ENCODE results near the gene FBXL12.
"Not testable (repeated sequence)": the region's sequence is repeated elsewhere in the genome, so short reads cannot be mapped to it uniquely, and the experiment has no call there.

The FBXL12 gene

GRCh38 chr19:9784163-9784496 lies 34.7 kb downstream of the FBXL12 start:
- H3K27ac ChIP-seq (ENCODE audit: low read length, poor library complexity, severe bottlenecking): peak overlapping the region; percentile 99
- H3K14ac ChIP-seq (ENCODE audit: low read length in 2 of 2); DNase-seq; H2BK15ac ChIP-seq (ENCODE audit: low read depth, poor library complexity, severe bottlenecking); H2AFZ ChIP-seq (ENCODE audit: low read depth, low read length); H2BK120ac ChIP-seq (ENCODE audit: low read depth, low read length); H4K8ac ChIP-seq (ENCODE audit: low read length); H3K4ac ChIP-seq (ENCODE audit: low read depth in 1 of 2, low read length in 2 of 2); H3K18ac ChIP-seq (ENCODE audit: low read depth in 1 of 2, low read length in 2 of 2); H3K23ac ChIP-seq (ENCODE audit: low read length in 2 of 2); H3K9me3 ChIP-seq (ENCODE audit: control insufficient read depth, low read length); H3K36me3 ChIP-seq (ENCODE audit: control insufficient read depth in 1 of 2, insufficient read depth in 2 of 2, low read depth in 1 of 2, low read length in 2 of 2); H3K27me3 ChIP-seq (ENCODE audit: control insufficient read depth in 1 of 2, insufficient read depth in 1 of 2, low read length in 2 of 2); H2BK12ac ChIP-seq (ENCODE audit: low read length in 2 of 2): not testable (repeated sequence)
- H3K79me1 ChIP-seq (replicated peaks; ENCODE audit: low read length, poor library complexity, severe bottlenecking): peaks cover 22% of the 10 kb centered on the region
- 76% methylated on average over 6 of the region's 6 CpGs for WGBS
- H2AK5ac ChIP-seq (ENCODE audit: low read length, severe bottlenecking): peak overlapping the region; percentile 88
- peak overlapping the region; percentile 66 for H3K4me2 ChIP-seq (ENCODE audit: low read length, poor library complexity, severe bottlenecking)
- peaks cover 16% of the 10 kb centered on the region for H3K4me1 ChIP-seq (ENCODE audit: control insufficient read depth, insufficient read depth, low read depth, low read length)
- H3K4me3 ChIP-seq (ENCODE audit: insufficient read depth in 1 of 2, low read depth in 1 of 2, low read length in 2 of 2): peak overlapping the region in 1 of 2 experiments; percentile 74
- peak overlapping the region; percentile 12 for H4K91ac ChIP-seq (ENCODE audit: low read length)
- H2BK5ac ChIP-seq (ENCODE audit: low read depth, low read length, poor library complexity, severe bottlenecking): peak overlapping the region; percentile 62
- peak overlapping the region; percentile 82 for H3K9ac ChIP-seq (ENCODE audit: low read length)

GRCh38 chr19:9782338-9782737 lies 36.5 kb downstream of the FBXL12 start:
- H3K18ac ChIP-seq (ENCODE audit: low read depth in 1 of 2, low read length in 2 of 2): no peak overlapping the region
- DNase-seq: no peak
- H3K27me3 ChIP-seq (ENCODE audit: control insufficient read depth in 1 of 2, insufficient read depth in 1 of 2, low read length in 2 of 2): no peaks in the 10 kb centered on the region
- H3K4me2 ChIP-seq (ENCODE audit: low read length, poor library complexity, severe bottlenecking): no peak overlapping the region
- no peak overlapping the region for H3K9ac ChIP-seq (ENCODE audit: low read length)
- no peak overlapping the region for H2BK12ac ChIP-seq (ENCODE audit: low read length in 2 of 2)
- H3K4ac ChIP-seq (ENCODE audit: low read depth in 1 of 2, low read length in 2 of 2): no peak overlapping the region
- no peak overlapping the region for H2BK5ac ChIP-seq (ENCODE audit: low read depth, low read length, poor library complexity, severe bottlenecking)
- peak overlapping the region; percentile 36 for H2BK15ac ChIP-seq (ENCODE audit: low read depth, poor library complexity, severe bottlenecking)
- H3K27ac ChIP-seq (ENCODE audit: low read length, poor library complexity, severe bottlenecking): no peak overlapping the region
- WGBS: 92% methylated on average over 2 of the region's 2 CpGs
- H3K79me1 ChIP-seq (replicated peaks; ENCODE audit: low read length, poor library complexity, severe bottlenecking): peaks cover 22% of the 10 kb centered on the region
- H3K4me1 ChIP-seq (ENCODE audit: control insufficient read depth, insufficient read depth, low read depth, low read length): peaks cover 16% of the 10 kb centered on the region
- H4K91ac ChIP-seq (ENCODE audit: low read length): no peak overlapping the region
- H3K14ac ChIP-seq (ENCODE audit: low read length in 2 of 2): no peak overlapping the region
- no peak overlapping the region for H4K8ac ChIP-seq (ENCODE audit: low read length)
- no peak overlapping the region for H3K4me3 ChIP-seq (ENCODE audit: insufficient read depth in 1 of 2, low read depth in 1 of 2, low read length in 2 of 2)
- H2AFZ ChIP-seq (ENCODE audit: low read depth, low read length): no peak overlapping the region
- no peak overlapping the region for H2AK5ac ChIP-seq (ENCODE audit: low read length, severe bottlenecking)
- no peak overlapping the region for H3K23ac ChIP-seq (ENCODE audit: low read length in 2 of 2)
- no peaks in the 10 kb centered on the region for H3K9me3 ChIP-seq (ENCODE audit: control insufficient read depth, low read length)
- H3K36me3 ChIP-seq (ENCODE audit: control insufficient read depth in 1 of 2, insufficient read depth in 2 of 2, low read depth in 1 of 2, low read length in 2 of 2): peaks cover 0 to 4% of the 10 kb centered on the region in 2 experiments
- H2BK120ac ChIP-seq (ENCODE audit: low read depth, low read length): no peak overlapping the region

GRCh38 chr19:9768175-9769112 lies 50.4 kb downstream of the FBXL12 start, which contains the start of gene ZNF846:
Gene ZNF846, minus strand, starts transcription at chr19:9768738. Its CDS starts 3,788 bp downstream, at chr19:9764950.
- Histone ChIP-seq H2AFZ (ENCODE audit: low read depth, low read length) (peak within 1 kb of the TSS; percentile 68), H3K79me1 (replicated peaks; ENCODE audit: low read length, poor library complexity, severe bottlenecking) (peaks cover 19% of the 10 kb centered on the region), H2AK5ac (ENCODE audit: low read length, severe bottlenecking) (no peak within 1 kb of the TSS), H3K18ac (ENCODE audit: low read depth in 1 of 2, low read length in 2 of 2) (peak within 1 kb of the TSS; percentile 67 to 99), H3K27ac (ENCODE audit: low read length, poor library complexity, severe bottlenecking) (peak within 1 kb of the TSS; percentile 97), H3K4me2 (ENCODE audit: low read length, poor library complexity, severe bottlenecking) (peak within 1 kb of the TSS; percentile 75), H3K27me3 (ENCODE audit: control insufficient read depth in 1 of 2, insufficient read depth in 1 of 2, low read length in 2 of 2) (no peaks in the 10 kb centered on the region), H2BK120ac (ENCODE audit: low read depth, low read length) (peak within 1 kb of the TSS; percentile 49), H2BK5ac (ENCODE audit: low read depth, low read length, poor library complexity, severe bottlenecking) (peak within 1 kb of the TSS; percentile 95), H2BK12ac (ENCODE audit: low read length in 2 of 2) (peak within 1 kb of the TSS in 1 of 2 experiments; percentile 12), H3K9me3 (ENCODE audit: control insufficient read depth, low read length) (peaks cover 13% of the 10 kb centered on the region), H3K9ac (ENCODE audit: low read length) (peak within 1 kb of the TSS; percentile 95), H3K14ac (ENCODE audit: low read length in 2 of 2) (peak within 1 kb of the TSS in 1 of 2 experiments; percentile 83), H4K8ac (ENCODE audit: low read length) (peak within 1 kb of the TSS; percentile 89), H3K36me3 (ENCODE audit: control insufficient read depth in 1 of 2, insufficient read depth in 2 of 2, low read depth in 1 of 2, low read length in 2 of 2) (peaks cover 21 to 29% of the 10 kb centered on the region in 2 experiments), H4K91ac (ENCODE audit: low read length) (peak within 1 kb of the TSS; percentile 90), H3K4ac (ENCODE audit: low read depth in 1 of 2, low read length in 2 of 2) (peak within 1 kb of the TSS; percentile 2 to 77), H2BK15ac (ENCODE audit: low read depth, poor library complexity, severe bottlenecking) (no peak within 1 kb of the TSS), H3K4me1 (ENCODE audit: control insufficient read depth, insufficient read depth, low read depth, low read length) (peaks cover 3% of the 10 kb centered on the region), H3K23ac (ENCODE audit: low read length in 2 of 2) (peak within 1 kb of the TSS in 1 of 2 experiments; percentile 15), H3K4me3 (ENCODE audit: insufficient read depth in 1 of 2, low read depth in 1 of 2, low read length in 2 of 2) (peak within 1 kb of the TSS; percentile 69 to 88)
- under 1% methylated on average over 63 of the region's 65 CpGs for WGBS
- peak; percentile 97 for DNase-seq

Data from mesenchymal stem cell (in vitro differentiated cells and primary cell).